Body of pancreas (tissue), 4 donors: ENCODE measurements around the gene XPR1.

Experiments used
- CTCF ChIP-seq, 7 experiments: fragments of 450-650 bp in 4 of 7; fragments of 200-600 bp in 3 of 7; sonication (generic) in 3 of 7; IDR thresholded peaks; one replicate each; pipeline ENCODE4 v1.5.1; 2016 to 2019; ENCODE audit warnings: antibody characterized with exemption in 7 of 7
- POLR2A ChIP-seq, 3 donors: fragments of 450-650 bp; IDR thresholded peaks; one replicate each; pipeline ENCODE4 v1.6.1; 2016; ENCODE audit warnings: antibody characterized with exemption in 3 of 3, mild to moderate bottlenecking in 2 of 3

DNA sequence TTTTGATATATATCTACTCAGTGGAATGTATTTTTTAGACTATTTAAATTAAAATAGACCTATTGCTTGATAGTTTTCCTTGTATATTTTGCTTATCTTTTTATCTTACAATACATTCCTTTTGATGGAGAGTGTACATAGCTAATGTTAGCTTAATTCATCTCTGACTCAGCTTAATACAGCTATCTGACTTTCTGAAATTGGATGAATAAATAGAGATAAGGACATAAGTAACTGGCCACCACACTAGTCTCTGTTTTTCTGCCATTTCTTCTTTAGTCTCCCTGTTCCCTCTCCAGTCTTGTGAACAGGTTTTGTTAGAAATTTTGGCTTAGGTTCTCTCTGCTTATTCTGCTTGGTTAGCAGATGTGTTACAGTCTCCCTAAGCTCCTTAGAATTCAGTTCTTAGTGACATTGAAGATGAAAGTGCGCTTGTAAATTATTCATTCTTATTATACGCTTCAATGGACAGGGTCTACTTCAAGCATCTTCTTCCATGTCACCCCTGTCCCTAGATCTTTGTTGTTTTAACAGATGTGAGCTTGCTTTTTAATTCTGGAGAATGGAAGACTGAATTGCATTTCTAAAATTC is 59.6 kb downstream of the XPR1 start:
- TF ChIP-seq CTCF (IDR thresholded peaks at IDR 0.05) (no peak), POLR2A (IDR thresholded peaks at IDR 0.05) (no peak)
